ENCODE measurements around the gene TOMM34. TPM values are rescaled to one million over a fixed set of nuclear protein-coding genes. Genes with fewer than 3 reads are reported as not detected.

TOMM34 gene
- total RNA-seq, 2 donors from 2014 or later = 10.6 to 17.0 TPM

DNA sequence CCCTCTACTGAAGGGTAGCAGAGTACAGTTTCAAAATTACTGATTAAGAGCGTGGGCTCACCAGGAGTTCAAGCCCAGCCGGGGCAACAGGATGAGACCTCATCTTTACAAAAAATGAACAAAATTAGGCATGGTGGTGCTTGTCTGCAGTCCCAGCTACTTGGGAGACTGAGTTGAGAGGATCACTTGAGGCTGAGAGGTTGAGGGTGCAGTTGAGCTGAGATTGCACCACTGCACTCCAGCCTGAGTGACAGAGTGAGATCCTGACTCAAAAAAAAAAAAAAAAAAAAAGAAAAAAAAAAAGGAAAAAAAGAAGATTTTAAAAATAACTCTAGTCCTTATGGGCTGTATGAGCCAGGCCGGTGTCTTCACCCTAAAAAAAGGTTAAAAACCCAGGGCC is 31.6 kb downstream of the TOMM34 start:
- no peaks in the 10 kb centered on the region for H3K27me3 ChIP-seq

DNA sequence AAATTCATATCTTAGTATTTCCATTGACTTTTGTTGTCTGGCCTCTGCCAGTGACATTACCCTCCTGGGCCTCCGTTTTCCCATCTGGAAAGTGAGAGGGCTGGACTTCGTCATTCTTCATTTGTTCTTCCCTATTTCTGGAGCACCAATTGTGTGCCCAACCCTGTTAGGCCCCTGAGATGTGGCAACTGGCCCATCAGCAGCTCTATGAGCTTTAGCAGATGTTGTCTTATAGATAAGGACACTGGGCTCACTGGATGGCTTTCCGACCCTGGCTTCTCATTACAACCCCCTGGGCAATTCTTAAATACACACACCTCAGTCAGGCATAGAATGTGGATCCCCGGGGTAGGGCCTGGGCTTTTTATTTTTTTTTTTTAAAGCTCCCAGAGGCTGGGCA is 35.7 kb downstream of the TOMM34 start:
- Histone ChIP-seq H3K4me1 (no peaks in the 10 kb centered on the region), H3K27ac (no peak overlapping the region), H3K9me3 (no peaks in the 10 kb centered on the region), H3K36me3 (no peaks in the 10 kb centered on the region), H3K4me3 (no peak overlapping the region), H3K27me3 (no peaks in the 10 kb centered on the region)
- DNase-seq (ENCODE audit: low spot score) = no peak
- TF ChIP-seq, protein P1, sequence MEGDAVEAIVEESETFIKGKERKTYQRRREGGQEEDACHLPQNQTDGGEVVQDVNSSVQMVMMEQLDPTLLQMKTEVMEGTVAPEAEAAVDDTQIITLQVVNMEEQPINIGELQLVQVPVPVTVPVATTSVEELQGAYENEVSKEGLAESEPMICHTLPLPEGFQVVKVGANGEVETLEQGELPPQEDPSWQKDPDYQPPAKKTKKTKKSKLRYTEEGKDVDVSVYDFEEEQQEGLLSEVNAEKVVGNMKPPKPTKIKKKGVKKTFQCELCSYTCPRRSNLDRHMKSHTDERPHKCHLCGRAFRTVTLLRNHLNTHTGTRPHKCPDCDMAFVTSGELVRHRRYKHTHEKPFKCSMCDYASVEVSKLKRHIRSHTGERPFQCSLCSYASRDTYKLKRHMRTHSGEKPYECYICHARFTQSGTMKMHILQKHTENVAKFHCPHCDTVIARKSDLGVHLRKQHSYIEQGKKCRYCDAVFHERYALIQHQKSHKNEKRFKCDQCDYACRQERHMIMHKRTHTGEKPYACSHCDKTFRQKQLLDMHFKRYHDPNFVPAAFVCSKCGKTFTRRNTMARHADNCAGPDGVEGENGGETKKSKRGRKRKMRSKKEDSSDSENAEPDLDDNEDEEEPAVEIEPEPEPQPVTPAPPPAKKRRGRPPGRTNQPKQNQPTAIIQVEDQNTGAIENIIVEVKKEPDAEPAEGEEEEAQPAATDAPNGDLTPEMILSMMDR (IDR thresholded peaks at IDR 0.05) = no peak

More for the DNA sequence above, 31.6 kb downstream of the TOMM34 start:
- TF ChIP-seq, protein P1 (IDR thresholded peaks at IDR 0.05) = no peak
- no peak for DNase-seq (ENCODE audit: low spot score)
- H3K27ac ChIP-seq = no peak overlapping the region
- H3K4me3 ChIP-seq = no peak overlapping the region
- no peaks in the 10 kb centered on the region for H3K36me3 ChIP-seq
- H3K4me1 ChIP-seq = no peaks in the 10 kb centered on the region
- no peaks in the 10 kb centered on the region for H3K9me3 ChIP-seq

DNA sequence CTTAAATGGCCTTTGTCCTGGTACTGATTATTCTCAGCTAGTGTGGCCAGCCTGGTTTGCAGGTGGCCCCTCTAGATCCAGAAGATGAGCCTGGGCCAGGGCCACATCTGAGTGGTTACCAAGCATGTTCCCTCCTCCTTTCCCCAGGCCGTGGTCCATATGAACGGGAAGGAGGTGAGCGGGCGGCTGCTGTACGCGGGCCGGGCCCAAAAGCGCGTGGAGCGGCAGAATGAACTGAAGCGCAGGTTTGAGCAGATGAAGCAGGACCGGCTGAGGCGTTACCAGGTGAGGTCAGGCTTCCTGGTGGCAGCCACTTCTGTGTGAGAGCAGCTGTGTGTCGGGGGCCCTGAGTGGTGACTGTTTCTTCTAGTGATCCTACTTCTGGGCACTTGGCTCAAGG is 38.8 kb downstream of the TOMM34 start:
- H3K27me3 ChIP-seq = no peaks in the 10 kb centered on the region
- H3K9me3 ChIP-seq = no peaks in the 10 kb centered on the region
- no peak overlapping the region for H3K4me3 ChIP-seq
- no peaks in the 10 kb centered on the region for H3K36me3 ChIP-seq
- H3K4me1 ChIP-seq = no peaks in the 10 kb centered on the region
- H3K27ac ChIP-seq = no peak overlapping the region
- TF ChIP-seq, protein P1 (IDR thresholded peaks at IDR 0.05) = no peak
- DNase-seq (ENCODE audit: low spot score) = no peak

DNA sequence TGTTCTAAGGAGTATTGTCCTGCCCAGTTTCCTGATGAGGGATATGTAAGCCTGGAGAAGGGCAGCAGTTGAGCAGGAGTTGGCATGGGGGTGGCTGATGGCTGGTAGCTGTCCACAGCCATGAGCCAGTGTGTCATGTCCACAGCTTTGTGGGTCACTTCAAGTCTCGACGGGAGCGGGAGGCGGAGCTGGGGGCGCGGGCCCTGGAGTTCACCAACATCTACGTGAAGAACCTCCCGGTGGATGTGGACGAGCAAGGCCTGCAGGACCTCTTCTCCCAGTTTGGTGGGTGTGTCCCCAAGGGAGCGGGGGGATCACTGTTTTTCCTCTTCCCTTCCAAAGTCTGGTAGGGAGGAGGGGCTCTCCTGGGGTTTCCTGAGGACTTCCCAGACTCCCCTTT is 41.4 kb downstream of the TOMM34 start:
- Histone ChIP-seq H3K27ac (no peak overlapping the region), H3K4me3 (no peak overlapping the region), H3K9me3 (no peaks in the 10 kb centered on the region), H3K4me1 (no peaks in the 10 kb centered on the region), H3K36me3 (no peaks in the 10 kb centered on the region), H3K27me3 (no peaks in the 10 kb centered on the region)
- TF ChIP-seq, protein P1 (IDR thresholded peaks at IDR 0.05) = no peak
- DNase-seq (ENCODE audit: low spot score) = no peak

DNA sequence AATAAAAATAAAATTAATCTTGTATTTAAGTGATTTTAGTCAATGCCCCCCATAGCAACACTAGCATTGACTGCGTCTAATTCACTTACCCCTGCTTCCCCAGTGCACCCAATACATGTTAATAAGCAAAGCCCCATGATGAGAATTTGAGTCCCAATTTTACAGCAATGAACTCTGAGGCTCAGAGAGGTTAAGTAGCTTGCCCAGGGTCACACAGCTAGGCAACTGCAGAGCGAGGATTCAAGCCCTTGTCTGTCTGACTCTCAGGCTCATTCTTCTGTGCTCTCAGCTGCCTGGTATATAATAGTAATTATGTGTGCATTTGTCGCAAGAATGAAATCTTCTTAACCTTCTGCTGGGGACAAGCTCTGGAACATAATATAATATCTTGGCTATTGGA is 41.9 kb downstream of the TOMM34 start:
- H3K4me3 ChIP-seq = no peak overlapping the region
- no peaks in the 10 kb centered on the region for H3K9me3 ChIP-seq
- TF ChIP-seq, protein P1 (IDR thresholded peaks at IDR 0.05) = no peak
- no peak for DNase-seq (ENCODE audit: low spot score)
- no peaks in the 10 kb centered on the region for H3K27me3 ChIP-seq
- H3K27ac ChIP-seq = no peak overlapping the region
- H3K36me3 ChIP-seq = no peaks in the 10 kb centered on the region
- no peaks in the 10 kb centered on the region for H3K4me1 ChIP-seq

DNA sequence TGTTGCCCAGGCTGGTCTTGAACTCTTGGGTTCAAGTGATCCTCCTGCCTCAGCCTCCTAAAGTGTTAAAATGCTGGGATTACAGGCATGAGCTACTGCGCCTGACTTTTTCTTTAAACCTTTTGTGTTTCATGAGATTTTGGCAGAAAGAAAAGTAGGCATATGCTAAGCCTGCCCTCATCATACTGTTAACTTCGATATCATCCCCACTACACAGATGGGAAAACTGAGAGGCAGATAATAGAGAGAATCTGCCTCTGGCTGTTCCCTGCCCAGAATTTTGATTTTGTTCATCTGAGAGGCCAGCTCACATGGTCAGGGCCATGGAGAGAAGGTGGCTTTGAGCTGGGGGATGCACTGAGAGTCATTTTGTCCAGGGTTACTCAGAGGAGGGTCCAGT is 42.8 kb downstream of the TOMM34 start:
- no peaks in the 10 kb centered on the region for H3K36me3 ChIP-seq
- no peaks in the 10 kb centered on the region for H3K4me1 ChIP-seq
- DNase-seq (ENCODE audit: low spot score) = no peak
- no peak overlapping the region for H3K27ac ChIP-seq
- H3K4me3 ChIP-seq = no peak overlapping the region
- TF ChIP-seq, protein P1 (IDR thresholded peaks at IDR 0.05) = no peak
- H3K27me3 ChIP-seq = no peaks in the 10 kb centered on the region
- no peaks in the 10 kb centered on the region for H3K9me3 ChIP-seq

Measured in right atrium auricular region (tissue), 2 donors.